Jurkat, Clone E6-1 (cell line): Measurements from ENCODE around the gene MED13. TPM values are rescaled to one million over a fixed set of nuclear protein-coding genes. Genes with fewer than 3 reads are reported as not detected.

ENCODE experiments used
- DNase-seq: peaks from one replicate; pipeline ENCODE4 v3.0.0-alpha.2; 2011; ENCODE audit warnings: low read depth, low spot score
- H3K4me3 ChIP-seq: 2 replicates; pipeline ENCODE4 v1.5.1; 2011; ENCODE audit warnings: mild to moderate bottlenecking, low read length, control low read depth, moderate library complexity
- polyA plus RNA-seq: library from polyadenylated mRNA; unstranded; fragments of >200 nt; gene quantifications from one replicate; pipeline ENCODE4 v1.2.1, GENCODE V29; 2012; ENCODE audit warnings: missing spikeins; ENCODE audit not compliant: insufficient read length, insufficient read depth

MED13 gene, protein sequence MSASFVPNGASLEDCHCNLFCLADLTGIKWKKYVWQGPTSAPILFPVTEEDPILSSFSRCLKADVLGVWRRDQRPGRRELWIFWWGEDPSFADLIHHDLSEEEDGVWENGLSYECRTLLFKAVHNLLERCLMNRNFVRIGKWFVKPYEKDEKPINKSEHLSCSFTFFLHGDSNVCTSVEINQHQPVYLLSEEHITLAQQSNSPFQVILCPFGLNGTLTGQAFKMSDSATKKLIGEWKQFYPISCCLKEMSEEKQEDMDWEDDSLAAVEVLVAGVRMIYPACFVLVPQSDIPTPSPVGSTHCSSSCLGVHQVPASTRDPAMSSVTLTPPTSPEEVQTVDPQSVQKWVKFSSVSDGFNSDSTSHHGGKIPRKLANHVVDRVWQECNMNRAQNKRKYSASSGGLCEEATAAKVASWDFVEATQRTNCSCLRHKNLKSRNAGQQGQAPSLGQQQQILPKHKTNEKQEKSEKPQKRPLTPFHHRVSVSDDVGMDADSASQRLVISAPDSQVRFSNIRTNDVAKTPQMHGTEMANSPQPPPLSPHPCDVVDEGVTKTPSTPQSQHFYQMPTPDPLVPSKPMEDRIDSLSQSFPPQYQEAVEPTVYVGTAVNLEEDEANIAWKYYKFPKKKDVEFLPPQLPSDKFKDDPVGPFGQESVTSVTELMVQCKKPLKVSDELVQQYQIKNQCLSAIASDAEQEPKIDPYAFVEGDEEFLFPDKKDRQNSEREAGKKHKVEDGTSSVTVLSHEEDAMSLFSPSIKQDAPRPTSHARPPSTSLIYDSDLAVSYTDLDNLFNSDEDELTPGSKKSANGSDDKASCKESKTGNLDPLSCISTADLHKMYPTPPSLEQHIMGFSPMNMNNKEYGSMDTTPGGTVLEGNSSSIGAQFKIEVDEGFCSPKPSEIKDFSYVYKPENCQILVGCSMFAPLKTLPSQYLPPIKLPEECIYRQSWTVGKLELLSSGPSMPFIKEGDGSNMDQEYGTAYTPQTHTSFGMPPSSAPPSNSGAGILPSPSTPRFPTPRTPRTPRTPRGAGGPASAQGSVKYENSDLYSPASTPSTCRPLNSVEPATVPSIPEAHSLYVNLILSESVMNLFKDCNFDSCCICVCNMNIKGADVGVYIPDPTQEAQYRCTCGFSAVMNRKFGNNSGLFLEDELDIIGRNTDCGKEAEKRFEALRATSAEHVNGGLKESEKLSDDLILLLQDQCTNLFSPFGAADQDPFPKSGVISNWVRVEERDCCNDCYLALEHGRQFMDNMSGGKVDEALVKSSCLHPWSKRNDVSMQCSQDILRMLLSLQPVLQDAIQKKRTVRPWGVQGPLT (N-terminal part only)
- 12.4 TPM for polyA plus RNA-seq

- peak within 1 kb of the TSS; percentile 95 for H3K4me3 ChIP-seq
- no peak for DNase-seq
Observed at GRCh38 chr17:62064791-62065563, at the start of gene MED13. MED13 (minus strand) TSS chr17:62065278; CDS start chr17:62065205, 73 bp downstream.

DNA sequence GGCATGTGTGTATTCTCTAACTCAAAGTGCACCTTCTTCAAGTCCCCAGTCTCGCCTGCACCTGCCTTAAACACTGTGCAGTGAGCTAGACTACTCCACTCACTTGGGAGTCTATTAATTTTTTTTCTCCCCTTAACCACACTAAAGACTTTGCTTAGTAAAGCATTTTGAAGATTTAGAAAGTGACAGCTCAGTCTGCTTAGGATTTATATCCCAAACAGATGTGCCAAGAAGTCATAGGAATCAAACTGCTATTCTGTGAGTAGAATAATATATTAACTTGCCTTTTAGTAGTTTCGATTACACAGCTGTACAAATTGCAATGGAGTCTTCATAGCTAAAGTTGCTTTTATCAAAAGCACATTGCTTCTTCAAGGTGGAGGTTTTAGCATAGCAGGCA, 47.2 kb upstream of the MED13 start:
- no peak overlapping the region for H3K4me3 ChIP-seq
- DNase-seq, result no peak

- no peak for DNase-seq
- H3K4me3 ChIP-seq, result no peak overlapping the region
Observed at GRCh38 chr17:62111562-62112171, 46.6 kb upstream of the MED13 start.

DNA sequence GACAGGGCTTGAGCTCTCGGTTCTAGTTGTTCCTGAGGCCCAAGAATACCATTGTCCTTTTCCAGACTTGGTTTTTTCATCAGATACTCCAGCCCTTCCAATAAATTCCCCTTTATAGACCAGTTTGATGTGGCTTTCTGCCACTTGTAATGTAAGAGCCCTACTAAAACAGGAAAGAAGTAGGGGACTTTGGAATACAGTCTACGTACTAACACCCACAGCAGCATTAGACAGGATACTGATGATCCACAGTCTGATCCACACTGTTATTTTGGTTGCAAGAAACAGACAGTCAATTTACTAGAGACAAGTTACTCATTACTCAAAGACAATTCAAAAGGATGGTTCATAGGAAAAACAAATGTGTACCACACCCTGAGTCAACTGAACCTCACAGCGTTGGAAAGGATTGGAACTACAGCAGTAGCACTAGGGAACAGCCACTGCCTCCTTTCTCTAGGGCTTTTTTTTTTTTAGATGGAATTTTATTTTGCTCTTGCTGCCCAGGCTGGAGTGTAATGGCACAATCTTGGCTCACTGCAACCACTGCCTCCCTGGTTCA, 45.9 kb upstream of the MED13 start:
- DNase-seq, result no peak
- no peak overlapping the region for H3K4me3 ChIP-seq

DNA sequence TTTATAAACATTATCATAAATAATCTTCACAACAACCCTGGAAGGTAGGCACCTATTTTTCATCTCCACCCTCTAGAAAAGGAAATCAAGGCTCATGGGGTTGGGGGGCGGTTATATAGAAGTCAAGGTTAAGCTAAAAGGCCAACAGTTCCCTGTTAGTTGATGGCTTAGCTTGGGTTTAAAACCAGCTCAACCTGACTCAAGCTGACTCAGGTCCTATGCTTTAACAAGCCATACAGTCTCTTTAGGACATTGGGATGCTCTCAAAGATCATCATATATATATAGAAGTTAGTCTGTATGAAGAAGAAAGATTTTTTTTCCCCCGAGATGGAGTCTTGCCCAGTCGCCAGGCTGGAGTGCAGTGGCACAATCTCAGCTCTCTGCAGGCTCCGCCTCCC, 44.8 kb upstream of the MED13 start:
- DNase-seq, result no peak

GRCh38 chr17:62109378-62109902, 44.4 kb upstream of the MED13 start:
- peak; percentile 75 for DNase-seq
- H3K4me3 ChIP-seq, result no peak overlapping the region

More for the DNA sequence above, 44.8 kb upstream of the MED13 start:
- no peak overlapping the region for H3K4me3 ChIP-seq

GRCh38 chr17:62105861-62106260, 40.8 kb upstream of the MED13 start:
- H3K4me3 ChIP-seq, result no peak overlapping the region
- DNase-seq, result no peak

GRCh38 chr17:62105357-62105756, 40.3 kb upstream of the MED13 start:
- DNase-seq, result no peak
- no peak overlapping the region for H3K4me3 ChIP-seq

DNA sequence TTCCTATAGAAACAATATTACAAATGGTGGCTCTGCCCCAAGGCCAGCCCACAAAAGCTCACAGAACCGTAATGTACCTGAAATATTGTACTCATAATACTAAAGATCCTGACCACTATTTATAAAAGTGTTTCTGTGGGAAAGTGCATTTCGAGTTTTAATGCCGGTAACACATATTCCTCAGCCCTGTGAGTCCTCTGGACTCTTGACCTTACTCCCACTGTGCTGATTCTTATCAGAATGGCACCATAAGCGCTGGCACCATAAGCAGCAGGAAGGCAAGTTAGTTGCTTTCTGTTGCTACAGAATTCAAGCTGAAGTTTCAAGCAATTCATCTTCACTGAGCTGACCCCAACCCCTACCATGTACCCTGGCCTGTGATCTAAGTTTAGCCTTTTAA, 36.4 kb upstream of the MED13 start:
- no peak overlapping the region for H3K4me3 ChIP-seq
- no peak for DNase-seq

DNA sequence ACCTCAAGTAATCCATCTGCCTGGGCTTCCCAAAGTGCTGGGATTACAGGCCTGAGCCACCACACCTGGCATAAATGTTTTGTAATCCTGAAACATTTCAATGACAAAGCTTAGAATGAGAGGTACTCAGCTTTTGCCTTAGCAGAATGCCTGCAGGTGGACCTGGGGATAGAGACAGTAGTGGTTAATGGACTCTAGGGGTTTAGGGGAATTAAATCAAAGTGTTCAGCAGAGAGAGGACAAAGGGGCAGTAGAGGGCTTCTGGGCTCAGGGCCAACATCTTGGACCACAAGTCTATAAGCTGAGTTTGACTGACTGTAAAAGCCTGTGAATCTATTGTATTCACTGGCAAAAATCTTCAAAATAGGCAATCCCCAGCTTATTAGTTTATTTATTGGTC, 36.0 kb upstream of the MED13 start:
- no peak for DNase-seq
- H3K4me3 ChIP-seq, result no peak overlapping the region

- H3K4me3 ChIP-seq, result no peak overlapping the region
- DNase-seq, result no peak
Observed at GRCh38 chr17:62100055-62100454, 35.0 kb upstream of the MED13 start.

DNA sequence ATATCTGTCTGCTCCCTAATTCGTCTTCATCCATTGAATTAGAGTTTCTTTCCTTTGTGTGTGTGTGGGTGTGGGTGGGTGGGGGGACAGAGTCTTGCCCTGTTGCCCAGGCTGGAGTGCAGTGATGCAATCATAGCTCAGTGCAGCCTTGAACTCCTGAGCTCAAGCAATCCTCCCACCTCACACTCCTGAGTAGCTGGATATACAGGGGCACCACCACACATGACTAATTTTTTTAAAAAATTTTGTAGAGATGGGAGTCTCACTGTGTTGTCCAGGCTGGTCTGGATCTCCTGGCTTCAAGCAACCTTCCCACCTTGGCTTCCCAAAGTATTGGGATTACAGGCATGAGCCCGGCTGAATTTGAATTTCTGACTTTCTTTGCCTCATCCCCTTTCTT, 34.5 kb upstream of the MED13 start:
- H3K4me3 ChIP-seq, result no peak overlapping the region
- DNase-seq, result no peak

DNA sequence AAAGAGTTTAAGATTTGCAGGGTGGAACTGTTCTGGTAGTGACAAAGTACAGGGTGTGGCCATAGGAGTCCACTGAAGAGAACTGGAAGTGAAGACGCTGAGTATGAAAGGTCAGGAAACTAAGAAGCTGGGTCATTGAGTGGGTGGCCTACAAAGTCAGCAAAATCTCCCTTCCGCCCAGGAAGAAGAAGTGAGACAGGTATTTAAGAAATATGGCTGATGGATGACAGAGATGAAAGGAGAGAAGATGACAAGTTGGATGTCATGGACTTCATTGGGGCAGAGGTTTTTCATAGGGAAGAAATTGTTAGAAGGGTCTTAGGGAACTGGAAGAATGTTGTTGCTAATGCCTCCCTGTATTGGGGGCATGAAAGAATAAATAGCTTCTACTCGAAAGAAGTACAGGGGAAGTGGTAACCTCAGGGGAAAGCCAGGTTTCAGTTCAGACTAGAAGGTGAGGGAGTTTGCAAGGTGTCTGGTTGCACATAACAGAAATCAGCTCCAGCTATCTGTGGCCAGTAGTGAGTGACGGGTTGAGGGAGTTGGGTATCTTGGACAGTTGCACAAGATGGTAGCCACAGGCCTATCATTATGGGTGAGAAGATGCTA, 33.6 kb upstream of the MED13 start:
- no peak for DNase-seq
- no peak overlapping the region for H3K4me3 ChIP-seq

DNA sequence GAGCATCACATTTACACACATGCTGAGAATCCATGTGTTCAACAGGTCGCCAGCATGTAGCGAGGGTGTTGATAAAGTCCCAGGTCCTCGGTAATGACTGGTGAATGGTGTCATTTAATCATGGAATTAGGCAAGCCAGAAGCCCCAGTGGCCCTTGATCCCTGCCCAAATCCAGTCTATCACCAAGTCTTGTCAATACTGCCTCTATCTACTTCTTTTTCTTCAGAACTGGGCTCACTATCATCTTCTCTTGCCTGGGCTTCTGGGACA, 31.3 kb upstream of the MED13 start:
- DNase-seq, result no peak
- no peak overlapping the region for H3K4me3 ChIP-seq

DNA sequence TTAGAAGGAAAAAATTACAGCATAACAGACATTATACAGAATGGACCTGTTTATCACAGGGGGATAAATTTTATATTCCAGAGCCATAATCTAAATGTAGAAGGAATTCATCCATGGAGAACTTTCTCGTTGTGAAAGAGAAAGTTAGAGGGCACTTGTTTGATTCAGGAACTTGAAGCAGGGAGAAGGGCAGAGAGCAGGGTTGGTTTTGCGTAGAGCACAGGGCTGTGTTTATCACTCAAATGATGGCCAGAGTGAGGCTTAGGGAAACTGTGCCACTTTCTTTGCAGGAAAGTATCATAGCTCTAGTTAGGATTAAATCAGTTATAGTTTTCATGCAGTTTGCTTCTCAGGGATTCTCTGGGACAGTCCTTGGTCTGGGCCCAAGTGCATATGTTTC, 29.1 kb upstream of the MED13 start:
- no peak overlapping the region for H3K4me3 ChIP-seq
- no peak for DNase-seq

GRCh38 chr17:62093188-62094155, 28.4 kb upstream of the MED13 start:
- no peak overlapping the region for H3K4me3 ChIP-seq
- no peak for DNase-seq
